Activated CD8-positive, alpha-beta memory T cell treated with anti-CD3 and anti-CD28 coated beads, Interleukin-2, amount 50 U/mL, for 4 hours (primary cell): ENCODE results near the gene OXNAD1.

Experiments
- DNase-seq: peaks from one replicate; pipeline ENCODE4 v3.0.0-alpha.2; 2020

The OXNAD1 gene

DNA sequence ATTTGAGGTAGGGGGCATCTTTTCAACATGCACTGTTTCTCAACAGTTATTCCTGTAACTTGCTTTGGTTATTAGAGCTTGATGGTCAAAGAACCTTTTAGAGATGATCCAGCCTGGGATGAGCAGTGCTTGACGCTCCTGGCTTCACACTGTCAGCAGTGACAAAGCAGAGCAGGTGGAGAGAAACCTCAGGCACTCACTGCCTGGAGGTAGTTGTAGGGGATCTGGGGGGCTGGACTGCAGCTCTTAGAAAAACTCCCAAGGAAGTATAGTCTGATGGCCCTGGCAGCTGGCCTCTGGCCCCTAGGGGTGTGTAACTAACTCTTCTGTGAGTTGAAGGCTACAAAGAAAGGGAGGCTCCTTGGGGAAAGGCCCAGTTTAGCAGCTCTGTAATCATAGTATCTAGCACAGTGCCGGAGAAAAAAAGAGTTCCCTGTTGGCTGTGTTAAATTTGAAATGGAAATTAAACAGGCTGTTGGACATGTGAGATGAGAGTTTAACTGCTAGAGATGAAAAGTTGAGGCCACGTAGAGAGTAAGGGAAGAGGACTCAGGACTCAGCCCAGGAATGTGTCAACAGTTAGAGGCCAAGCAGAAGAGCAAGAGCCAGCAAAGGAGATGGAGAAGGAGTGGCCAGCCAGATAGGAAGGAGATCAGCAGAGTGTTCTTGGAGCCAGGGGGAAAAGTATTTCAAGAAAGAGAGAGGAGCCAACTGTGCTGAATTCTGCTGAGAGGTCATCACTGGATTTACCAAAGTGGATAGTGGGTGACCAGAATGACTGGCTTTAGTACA lies 14.2 kb downstream of the OXNAD1 start:
- DNase-seq, result no peak

DNA sequence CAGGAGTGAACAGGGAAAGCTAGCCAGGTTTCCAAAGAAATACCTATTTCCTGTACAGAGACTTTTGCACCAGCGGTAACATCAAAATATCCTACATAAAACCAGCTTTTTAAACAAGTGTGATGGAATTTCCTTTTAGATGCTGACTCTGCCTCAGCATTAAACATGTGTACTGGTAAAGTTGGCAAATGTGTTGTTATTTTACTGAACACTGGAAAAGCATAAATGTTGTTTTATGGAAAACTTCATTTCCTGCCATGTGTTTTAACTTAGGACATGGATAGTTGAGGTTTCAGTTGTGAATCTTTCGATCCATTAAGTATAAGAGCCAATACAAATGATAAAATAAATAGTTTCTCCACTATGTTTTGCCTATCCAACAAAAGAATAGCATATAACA lies 15.7 kb downstream of the OXNAD1 start:
- no peak for DNase-seq

DNA sequence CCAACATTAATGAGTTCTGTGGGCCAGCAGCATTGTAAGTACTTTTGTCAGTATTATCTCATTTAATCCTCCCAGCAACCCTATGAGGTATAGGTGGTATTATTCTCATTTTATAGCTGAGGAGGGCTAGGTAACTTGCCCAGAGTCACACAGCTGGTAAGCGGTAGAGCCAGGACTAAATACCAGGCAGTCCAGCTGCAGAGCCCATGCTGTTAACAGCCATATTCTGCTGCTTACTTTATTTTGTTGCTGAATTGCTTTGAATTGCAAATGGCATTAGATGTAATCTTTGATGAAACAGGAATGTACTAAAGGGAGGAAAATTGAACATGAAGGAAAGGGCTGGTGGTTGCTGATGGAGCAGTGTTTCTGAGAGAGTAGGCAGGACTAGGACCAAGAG lies 19.6 kb downstream of the OXNAD1 start:
- no peak for DNase-seq

DNA sequence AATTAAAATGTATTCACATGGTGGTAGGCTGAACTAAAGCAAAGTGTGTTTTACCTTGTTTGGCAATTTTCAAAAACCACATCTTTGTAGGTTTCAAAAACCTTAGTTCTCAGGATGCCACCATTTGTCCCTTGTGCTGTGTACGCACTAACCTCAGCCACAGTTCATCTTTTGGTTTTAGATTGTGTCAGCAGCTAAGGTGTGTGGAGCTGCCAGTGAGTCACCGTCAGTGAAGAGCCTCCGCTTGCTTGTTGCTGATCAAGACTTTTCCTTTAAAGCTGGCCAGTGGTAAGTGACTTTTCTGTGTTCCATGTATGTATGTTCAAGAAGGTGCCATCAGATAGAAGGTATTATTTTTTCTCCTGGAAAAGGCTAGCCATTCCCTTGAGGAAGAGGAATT lies 21.1 kb downstream of the OXNAD1 start:
- peak; percentile 64 for DNase-seq

DNA sequence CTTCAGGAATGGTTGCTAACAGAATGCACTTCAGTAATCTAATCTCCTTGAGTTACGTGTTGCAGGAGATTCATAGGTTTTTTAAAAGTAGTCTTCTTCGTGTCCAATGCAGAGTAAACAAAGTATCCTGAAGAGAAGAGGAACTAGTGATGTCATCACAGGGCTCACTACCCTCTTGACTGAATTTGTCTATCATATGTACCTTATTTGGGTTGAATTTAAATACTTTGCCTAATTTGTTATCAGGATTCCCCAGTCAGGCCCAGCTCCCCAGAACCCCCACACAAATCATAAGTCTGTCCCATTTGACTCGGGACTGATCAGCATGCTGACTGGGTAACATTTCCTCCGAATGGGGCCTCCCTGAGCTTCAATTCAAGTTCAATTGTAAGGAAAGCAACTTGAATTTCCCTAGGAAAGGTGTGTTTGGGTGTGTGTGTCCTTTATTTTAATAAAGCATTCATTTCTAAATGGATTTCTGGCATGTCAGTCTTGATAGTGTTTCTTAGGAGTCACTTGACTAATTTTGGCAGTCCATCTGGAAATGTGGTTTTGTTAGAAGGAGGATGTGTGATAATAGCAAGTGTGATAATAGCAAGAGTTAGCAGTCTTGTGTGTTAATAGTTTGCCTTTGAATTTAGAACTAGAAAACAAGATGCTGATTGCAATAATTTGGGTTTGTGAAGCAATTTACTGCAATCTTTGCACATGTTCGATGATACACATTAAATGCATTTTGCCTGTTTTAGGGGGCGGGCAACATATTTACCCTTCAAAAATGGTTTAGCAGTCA lies 21.9 kb downstream of the OXNAD1 start:
- no peak for DNase-seq

DNA sequence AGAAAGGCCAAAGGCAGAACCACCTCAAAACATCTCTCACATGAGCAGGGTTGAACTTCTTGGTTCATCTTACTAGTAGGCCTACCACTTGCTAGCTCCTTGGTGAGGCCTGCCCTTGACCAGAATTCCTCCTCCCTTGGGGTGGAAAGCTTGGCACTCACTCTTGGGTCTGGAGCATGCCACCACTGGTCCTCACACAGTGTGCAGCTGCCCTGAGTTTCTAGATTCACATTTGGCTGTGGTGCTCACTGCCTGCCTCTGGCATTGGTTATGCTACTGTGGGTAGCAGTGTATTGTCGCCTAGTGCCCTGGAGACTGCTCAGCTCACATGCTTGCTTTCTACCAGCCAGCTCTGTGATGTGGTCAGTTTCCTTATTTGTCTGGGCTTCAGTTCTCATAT lies 23.7 kb downstream of the OXNAD1 start:
- DNase-seq, result no peak

DNA sequence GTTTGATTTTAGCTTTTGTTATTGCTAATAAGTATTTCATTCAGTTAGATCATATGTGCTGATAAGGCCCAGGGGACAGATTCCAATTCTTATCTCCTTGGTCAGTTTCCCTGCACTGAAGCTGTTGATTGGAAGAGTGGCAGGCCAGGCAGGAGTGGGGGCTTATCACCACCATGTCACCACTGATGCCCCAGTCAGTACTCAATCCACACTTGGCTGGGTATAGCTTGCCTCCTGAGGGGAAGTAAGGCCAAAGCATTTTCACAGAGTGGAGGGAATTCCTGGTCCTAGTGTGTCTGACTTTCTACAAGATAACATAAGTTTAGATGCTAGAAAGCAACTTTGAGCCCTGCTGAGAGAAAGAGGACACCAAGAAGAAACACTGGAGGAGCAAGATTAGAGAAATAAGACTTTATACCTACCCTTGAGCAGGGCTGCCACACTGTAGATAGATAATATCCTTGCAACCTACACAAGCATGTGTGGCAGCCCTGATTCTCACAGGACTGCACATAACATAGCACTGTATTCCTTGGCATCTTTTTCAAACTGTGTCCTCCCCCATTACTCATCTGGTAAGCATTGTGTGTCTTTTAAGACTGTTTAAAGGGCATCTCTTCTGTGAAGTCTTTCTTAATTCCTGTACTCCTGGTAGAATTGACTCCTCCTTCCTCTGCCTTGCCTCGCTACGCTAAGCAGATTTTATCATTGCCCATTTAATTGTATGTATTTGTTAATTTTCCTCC lies 24.3 kb downstream of the OXNAD1 start:
- DNase-seq, result no peak

DNA sequence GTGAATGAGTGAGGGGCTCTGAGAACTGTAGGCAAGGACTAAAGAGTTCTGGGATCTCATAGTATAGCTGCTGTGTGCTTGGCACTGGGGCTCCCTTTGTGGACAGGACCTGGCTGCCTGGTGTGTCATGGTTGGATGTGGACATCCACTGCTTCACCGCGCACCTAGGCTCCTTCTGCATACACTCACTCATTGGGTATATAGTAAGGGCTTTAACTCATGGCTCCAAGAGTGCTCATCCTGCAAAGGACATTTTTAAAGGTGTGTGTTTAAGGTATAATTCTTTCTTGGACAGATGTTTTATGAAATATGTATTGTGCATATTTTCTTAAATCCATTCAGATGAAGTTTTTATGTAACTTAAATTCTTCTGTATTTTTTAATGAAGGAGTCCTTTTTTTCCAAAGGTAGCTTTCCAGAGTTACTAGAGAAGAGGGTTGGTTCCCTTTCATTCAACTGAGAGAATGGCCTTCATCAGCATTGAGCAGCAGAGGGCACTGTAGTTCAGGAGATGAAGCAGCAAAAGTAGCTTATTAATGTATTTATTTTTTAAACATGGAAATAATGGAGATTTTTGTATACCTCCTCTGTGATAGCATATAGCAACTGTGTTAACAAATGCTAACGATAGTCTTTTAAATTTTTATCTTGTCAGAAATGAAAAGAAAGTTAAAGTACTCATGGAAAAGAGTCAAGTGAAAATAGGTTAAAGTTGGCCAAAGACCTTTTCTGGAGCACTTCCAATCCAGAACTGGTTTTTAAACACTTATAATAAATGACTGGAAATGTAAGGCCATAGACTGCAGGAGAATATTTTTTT lies 25.2 kb downstream of the OXNAD1 start:
- peak; percentile 52 for DNase-seq

DNA sequence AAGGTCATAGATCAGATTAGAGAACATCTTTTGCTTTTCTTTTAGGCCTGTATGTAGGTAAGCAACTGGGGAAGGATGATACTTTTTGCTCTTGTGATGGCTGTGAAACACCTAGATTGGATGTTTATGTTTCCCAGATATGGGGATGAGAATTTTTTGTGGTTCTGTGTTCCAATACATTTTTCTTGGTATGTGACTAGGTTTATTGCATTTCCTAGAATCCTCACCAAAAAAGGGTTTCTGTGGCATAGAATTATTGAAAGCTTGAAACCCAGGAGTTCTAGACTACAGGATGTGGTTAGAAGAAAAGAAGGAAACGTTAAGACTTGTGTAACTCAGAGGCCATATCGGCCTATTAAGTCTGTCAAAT lies 25.8 kb downstream of the OXNAD1 start:
- DNase-seq, result no peak

DNA sequence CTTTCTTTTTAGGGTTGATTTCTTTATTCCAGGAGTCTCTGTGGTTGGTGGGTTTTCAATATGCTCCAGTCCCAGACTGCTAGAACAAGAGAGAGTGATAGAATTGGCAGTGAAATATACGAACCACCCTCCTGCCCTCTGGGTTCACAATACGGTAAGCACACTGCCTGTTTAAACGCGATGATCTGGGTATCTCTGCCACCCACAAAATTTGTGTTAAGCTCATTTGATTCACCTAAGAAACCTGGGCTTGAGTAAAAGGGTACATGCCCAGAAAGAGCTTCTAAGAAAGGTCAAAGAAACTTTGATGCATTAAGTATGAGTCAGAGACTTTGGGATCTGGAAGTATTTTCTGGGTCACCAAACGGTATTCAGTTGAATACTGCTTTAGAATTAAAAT lies 29.8 kb downstream of the OXNAD1 start:
- DNase-seq, result no peak

DNA sequence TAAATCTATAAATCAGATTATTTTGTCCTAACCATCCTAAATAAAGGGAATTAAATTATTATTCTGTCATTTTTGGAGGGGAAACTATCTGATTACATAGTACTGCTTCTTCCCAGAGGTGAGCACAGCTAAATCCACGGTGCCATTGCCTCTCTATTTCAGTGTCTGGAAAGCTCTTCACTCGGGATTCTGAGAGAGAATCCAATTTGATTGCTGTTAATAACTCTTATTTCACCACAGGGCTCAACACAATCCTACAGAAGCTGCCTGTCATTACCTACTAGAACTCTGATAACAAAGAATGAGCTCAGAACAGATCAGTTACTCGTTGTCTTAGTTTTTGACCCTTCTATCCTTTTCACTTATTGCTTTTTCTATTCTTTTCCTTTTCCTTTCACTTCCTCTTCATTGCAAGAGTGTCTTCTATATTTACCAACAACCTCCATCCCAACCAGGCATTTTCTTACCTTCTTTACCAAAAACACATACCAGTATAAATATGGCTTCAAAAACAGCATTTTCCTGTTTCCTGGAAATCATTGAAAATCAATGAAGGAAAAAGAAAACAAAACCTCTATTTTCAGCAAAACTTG lies 30.4 kb downstream of the OXNAD1 start:
- no peak for DNase-seq

DNA sequence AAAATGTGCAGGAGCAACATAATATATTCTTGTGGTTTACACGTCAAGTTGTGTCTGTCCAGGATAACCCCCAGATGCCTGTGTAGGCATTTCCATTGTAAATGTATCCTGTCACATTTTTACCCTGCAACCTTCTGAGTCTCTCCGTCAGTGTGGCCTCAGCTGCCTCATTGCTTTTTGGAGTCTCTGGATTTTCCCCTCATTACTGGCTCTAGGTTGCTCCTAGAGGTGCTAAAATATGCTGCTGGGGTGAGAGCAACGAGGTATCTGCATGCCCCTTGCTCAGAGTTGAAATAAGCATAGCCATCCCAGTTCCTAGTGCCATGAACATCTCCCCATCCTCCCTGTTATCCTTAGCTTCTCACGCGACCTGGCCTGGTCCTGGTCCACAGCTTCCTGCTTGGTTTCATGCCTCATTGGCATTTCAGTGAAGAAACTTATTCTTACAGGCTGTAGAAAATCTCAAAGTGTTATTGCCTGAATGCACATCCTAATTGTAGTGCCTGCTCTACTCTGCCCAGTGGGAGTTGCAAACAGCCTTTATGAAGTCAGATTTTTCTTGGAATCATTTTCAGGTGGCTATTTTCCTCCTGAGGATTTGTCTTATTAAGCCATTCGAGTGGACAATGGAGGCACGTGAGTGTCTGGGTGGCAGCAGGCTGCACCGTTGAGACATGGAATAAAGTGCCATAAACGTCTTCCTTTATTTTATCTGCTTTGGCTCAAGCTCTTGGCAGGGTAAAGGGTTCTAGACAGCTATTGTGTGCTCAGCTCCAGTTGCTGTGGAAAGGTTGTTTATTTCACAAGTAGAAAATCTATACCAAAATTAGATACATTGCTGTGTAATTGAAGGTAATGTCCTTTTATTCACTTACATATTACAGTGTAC lies 33.2 kb downstream of the OXNAD1 start:
- no peak for DNase-seq

DNA sequence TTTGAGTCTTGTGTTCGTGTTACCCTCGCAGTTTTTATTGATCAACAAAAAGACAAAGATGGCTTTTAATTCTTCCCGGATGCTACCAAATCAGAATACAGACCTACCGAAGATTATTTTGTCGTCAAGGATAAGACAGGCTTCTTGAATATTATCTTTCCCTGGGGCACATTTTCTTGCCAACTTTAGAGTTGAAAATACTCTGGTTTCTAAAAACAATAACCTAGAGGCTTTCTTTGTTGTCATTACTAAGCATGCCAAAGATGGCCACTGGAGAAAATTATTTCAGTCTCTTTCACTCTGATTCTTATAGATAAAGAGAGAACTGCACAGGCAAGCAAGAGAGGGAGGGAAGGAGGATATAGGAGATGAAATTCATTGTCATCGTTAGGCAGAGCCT lies 33.9 kb downstream of the OXNAD1 start:
- DNase-seq, result no peak

DNA sequence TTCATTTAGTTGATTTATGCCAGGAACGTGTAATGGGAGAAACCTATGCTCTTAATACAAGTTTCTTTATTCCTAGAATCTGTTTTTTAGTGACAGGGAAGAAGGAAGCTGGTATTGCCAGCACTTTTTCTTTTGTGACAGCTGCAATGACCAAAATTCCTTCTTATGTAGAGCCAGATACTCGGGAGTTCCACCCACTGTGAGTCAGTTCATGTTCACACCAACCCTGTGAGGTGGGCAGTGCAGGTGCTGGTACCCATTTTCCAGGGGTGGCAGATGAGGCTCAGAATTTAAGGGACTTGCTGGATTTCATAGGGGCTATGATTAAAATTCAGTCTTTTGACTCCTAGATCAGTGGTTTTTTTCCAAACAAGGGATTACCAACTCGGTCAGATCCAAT lies 34.7 kb downstream of the OXNAD1 start:
- DNase-seq, result no peak

DNA sequence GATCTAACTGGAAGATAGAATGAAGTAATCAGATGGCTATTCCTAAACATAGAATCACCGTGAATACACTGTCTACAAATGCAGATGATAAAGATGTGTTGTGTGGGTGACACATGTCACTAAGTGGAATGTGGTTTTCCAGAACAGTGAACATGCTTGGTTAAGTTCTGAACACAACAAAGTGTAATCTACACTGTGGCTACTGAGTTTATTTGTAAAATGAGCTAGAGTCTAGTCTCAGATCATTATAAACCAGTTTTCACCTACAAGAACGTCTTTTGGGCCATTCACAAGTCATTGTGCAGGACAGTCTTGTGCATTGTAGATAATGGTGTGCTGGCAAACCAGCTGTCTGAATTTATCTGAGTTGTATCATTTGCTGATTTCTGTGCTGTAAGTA lies 35.3 kb downstream of the OXNAD1 start:
- no peak for DNase-seq

DNA sequence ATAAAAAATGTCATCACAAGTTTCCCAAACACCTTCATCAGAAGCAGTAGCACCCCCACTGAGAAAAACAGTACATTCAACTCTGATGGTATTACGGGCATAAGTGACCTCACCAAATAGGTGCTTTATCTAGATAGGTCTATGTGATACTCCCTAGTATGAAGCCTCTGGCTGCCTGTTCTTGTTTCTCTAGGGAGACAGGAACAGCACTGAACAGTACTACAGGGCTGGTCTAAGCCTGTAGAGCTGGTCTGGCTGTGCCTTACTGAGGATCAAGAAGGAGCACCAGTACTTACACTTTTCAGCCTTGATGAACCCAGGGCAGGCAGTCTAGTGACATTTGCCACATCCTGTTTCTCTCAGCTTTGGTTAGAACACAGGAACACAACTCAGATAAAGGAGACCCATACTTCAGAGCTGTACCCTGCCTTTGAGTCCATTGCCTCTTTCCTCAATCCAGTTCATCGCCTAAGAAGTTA lies 35.9 kb downstream of the OXNAD1 start:
- peak; percentile 43 for DNase-seq

DNA sequence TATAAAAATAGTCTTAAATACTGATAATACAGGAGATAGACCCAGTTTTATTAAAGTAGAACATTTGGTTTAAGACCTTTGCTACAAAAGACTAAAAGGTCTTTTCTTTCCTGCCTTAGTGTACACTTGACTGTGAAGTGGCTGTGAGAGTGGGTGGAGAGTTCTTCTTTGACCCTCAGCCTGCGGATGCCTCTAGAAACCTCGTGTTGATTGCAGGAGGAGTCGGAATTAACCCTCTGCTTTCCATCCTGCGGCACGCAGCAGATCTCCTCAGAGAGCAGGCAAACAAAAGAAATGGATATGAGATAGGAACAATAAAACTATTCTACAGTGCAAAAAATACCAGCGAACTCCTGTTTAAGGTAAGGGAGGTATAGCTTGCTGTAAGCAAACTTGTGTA lies 36.5 kb downstream of the OXNAD1 start:
- no peak for DNase-seq

DNA sequence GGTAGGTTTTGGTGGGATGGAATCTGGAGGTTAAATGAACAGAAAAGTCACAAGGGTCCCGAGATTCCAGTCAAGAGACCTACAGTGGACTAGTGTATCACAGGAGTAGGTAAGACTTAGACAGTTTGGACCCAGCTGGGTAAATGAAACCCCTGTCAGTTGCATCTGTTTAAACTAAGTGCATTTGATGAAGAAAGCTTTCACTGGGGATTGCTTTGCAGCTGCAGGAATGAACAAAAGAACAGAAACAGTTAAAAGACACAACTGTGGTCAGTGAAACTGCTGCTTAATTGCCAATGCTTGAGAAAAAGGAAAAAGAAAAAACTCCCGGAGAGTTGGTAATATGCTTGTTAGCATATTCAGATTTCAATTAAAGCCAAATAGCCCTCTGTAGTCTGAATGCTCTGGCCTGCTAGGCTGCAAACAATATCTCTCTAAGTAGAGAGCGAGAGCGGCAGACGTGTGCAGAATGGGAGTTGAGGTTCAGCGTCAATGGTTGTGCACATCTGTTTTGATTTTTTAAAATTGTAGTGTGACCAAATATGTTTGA lies 37.1 kb downstream of the OXNAD1 start:
- DNase-seq, result no peak

DNA sequence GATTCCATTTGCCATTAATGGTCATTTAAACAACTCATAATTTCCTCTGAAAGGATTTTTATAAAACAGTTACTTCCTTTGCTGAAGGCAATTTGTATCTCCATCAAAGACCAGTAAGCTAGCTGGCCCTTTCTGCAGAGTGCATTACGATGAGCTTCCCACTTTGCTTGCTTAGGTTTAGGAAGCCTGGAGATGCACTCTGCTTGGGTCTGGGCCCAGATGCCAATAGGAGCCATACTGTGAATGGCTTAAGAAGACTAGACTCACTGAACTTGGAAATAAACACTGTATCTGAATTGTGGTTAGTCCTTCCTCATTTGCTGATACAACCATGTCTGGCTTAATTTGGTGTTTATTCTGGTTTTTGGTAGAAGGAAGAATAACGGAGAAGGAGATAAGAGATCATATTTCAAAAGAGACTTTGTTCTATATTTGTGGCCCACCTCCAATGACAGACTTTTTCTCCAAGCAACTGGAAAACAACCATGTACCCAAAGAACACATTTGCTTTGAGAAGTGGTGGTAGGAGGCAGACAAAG lies 38.1 kb downstream of the OXNAD1 start:
- no peak for DNase-seq
